IPS DF 4.7 (cell line): ENCODE measurements around the gene GP5.

Experiments
- DNase-seq: peaks from one replicate; pipeline ENCODE4 v3.0.0-alpha.2; 2013; ENCODE audit warnings: low spot score; ENCODE audit errors: extremely low read depth

The GP5 gene

GRCh38 chr3:194399166-194399565, at the start of gene GP5:
Gene GP5 (minus strand): TSS chr3:194399266. CDS start chr3:194398282, 984 bp downstream.
- DNase-seq: no peak

GRCh38 chr3:194447657-194448056, 48.6 kb upstream of the GP5 start:
- DNase-seq: no peak

GRCh38 chr3:194447161-194447560, 48.1 kb upstream of the GP5 start:
- DNase-seq: no peak

- no peak for DNase-seq
Observed at GRCh38 chr3:194446754-194447153, 47.7 kb upstream of the GP5 start.

- no peak for DNase-seq
Observed at GRCh38 chr3:194446172-194446571, 47.1 kb upstream of the GP5 start.

GRCh38 chr3:194443901-194444300, 44.8 kb upstream of the GP5 start:
- DNase-seq: no peak

- DNase-seq: no peak
Observed at GRCh38 chr3:194440756-194441155, 41.7 kb upstream of the GP5 start.

GRCh38 chr3:194439881-194440550, 41.0 kb upstream of the GP5 start:
- no peak for DNase-seq

GRCh38 chr3:194434503-194434902, 35.4 kb upstream of the GP5 start:
- no peak for DNase-seq

GRCh38 chr3:194431554-194431953, 32.5 kb upstream of the GP5 start:
- no peak for DNase-seq

GRCh38 chr3:194425399-194425798, 26.3 kb upstream of the GP5 start:
- no peak for DNase-seq

GRCh38 chr3:194424953-194425352, 25.9 kb upstream of the GP5 start:
- DNase-seq: no peak

GRCh38 chr3:194424373-194424772, 25.3 kb upstream of the GP5 start:
- no peak for DNase-seq

GRCh38 chr3:194423317-194423716, 24.3 kb upstream of the GP5 start:
- no peak for DNase-seq

GRCh38 chr3:194422188-194422587, 23.1 kb upstream of the GP5 start:
- DNase-seq: no peak

GRCh38 chr3:194418671-194419070, 19.6 kb upstream of the GP5 start:
- DNase-seq: no peak

GRCh38 chr3:194407423-194407822, 8.4 kb upstream of the GP5 start:
- DNase-seq: no peak

GRCh38 chr3:194405766-194406165, 6.7 kb upstream of the GP5 start:
- no peak for DNase-seq

GRCh38 chr3:194404365-194405140, 5.5 kb upstream of the GP5 start:
- DNase-seq: no peak

- DNase-seq: no peak
Observed at GRCh38 chr3:194401868-194402329, 2.8 kb upstream of the GP5 start.

- no peak for DNase-seq
Observed at GRCh38 chr3:194401346-194401745, 2.3 kb upstream of the GP5 start.

GRCh38 chr3:194399874-194400411, 877 bp upstream of the GP5 start:
- DNase-seq: no peak
